IPS-15b (cell line): ENCODE data around the gene PDS5A.

ENCODE experiments used
- H3K27me3 ChIP-seq: one replicate; pipeline ENCODE4 v1.6.1; 2013; ENCODE audit warnings: low read length; ENCODE audit not compliant: control insufficient read depth, insufficient read depth
- H3K36me3 ChIP-seq: one replicate; pipeline ENCODE4 v1.6.1; 2013; ENCODE audit warnings: low read length; ENCODE audit not compliant: control insufficient read depth, insufficient read depth
- H3K4me1 ChIP-seq: one replicate; pipeline ENCODE4 v1.6.1; 2013; ENCODE audit warnings: mild to moderate bottlenecking, low read length; ENCODE audit not compliant: control insufficient read depth, insufficient read depth
- H3K4me3 ChIP-seq: one replicate; pipeline ENCODE4 v1.5.1; 2013; ENCODE audit warnings: low read depth, low read length
- H3K9ac ChIP-seq: one replicate; pipeline ENCODE4 v1.6.1; 2013; ENCODE audit warnings: low read depth, mild to moderate bottlenecking, low read length
- H3K9me3 ChIP-seq: one replicate; pipeline ENCODE4 v1.6.1; 2013; ENCODE audit warnings: mild to moderate bottlenecking, low read length; ENCODE audit not compliant: control insufficient read depth, insufficient read depth

PDS5A gene

GRCh38 chr4:39892988-39893692, 84.6 kb downstream of the PDS5A start:
- no peak overlapping the region for H3K4me3 ChIP-seq
- H3K9me3 ChIP-seq, result no peaks in the 10 kb centered on the region
- H3K36me3 ChIP-seq, result peaks cover 10% of the 10 kb centered on the region
- no peaks in the 10 kb centered on the region for H3K27me3 ChIP-seq
- H3K9ac ChIP-seq, result no peak overlapping the region
- H3K4me1 ChIP-seq, result peaks cover 7% of the 10 kb centered on the region

DNA sequence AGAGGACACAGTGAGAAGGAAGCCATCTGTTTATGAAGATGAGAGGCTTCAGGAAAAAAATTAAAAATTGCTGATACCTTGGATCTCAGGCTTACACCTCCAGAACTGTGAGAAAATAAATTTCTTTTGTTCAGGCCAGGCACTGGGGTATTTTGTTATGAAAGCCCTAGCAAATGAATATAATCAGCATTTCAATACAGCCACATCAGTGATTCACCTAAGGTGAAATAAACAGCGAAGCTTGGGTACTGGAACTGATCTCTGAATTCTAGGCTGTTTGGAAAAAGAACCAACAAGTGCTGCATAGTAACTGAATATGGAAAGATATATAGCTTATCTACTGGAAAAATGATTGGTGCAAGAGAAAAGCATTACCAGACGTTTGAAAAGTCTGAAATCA, 88.5 kb downstream of the PDS5A start:
- H3K4me1 ChIP-seq, result peaks cover 7% of the 10 kb centered on the region
- no peaks in the 10 kb centered on the region for H3K27me3 ChIP-seq
- no peak overlapping the region for H3K4me3 ChIP-seq
- H3K36me3 ChIP-seq, result peaks cover under 1% of the 10 kb centered on the region
- no peaks in the 10 kb centered on the region for H3K9me3 ChIP-seq
- no peak overlapping the region for H3K9ac ChIP-seq

DNA sequence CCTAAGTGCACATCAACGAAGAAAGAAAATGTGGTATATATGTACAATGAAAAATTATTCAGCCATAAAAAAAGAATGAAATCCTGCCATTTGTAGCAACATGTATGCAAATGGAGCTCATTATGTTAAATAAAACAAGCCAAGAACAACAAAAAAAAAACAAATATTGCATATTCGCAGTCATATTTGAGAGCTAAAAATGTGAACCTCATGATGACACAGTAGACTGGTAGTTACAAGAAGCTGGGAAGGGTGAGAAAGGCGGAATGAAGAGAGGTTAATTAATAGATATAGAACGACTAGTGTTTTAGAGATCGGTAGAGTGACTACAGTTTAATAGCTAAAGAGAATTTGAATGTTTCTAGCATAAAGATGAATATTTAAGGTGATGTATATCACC, 89.2 kb downstream of the PDS5A start:
- Histone ChIP-seq H3K36me3 (peaks cover 3% of the 10 kb centered on the region), H3K9me3 (no peaks in the 10 kb centered on the region), H3K9ac (no peak overlapping the region)

DNA sequence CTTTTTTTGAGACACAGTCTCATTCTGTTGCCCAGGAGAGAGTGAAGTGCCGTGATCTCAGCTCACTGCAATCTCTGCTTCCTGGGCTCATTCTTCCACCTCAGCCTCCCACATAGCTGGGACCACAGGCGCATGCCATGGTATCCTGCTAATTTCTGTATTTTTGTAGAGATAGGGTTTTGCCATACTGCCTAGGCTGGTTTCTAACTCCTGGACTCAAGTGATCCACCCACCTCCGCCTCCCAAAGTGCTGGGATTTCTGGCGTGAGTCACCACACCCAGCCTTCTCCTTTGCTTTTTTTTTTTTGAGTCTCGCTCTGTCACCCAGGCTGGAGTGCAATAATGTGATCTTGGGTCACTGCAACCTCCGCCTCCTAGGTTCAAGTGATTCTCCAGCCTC, 94.1 kb downstream of the PDS5A start:
- Histone ChIP-seq H3K27me3 (no peaks in the 10 kb centered on the region), H3K9ac (no peak overlapping the region), H3K36me3 (peaks cover 8% of the 10 kb centered on the region), H3K9me3 (no peaks in the 10 kb centered on the region), H3K4me1 (peaks cover 3% of the 10 kb centered on the region), H3K4me3 (no peak overlapping the region)

More for the DNA sequence above, 89.2 kb downstream of the PDS5A start:
- Histone ChIP-seq H3K4me1 (peaks cover 7% of the 10 kb centered on the region), H3K27me3 (no peaks in the 10 kb centered on the region), H3K4me3 (no peak overlapping the region)

GRCh38 chr4:39881789-39882188, 95.9 kb downstream of the PDS5A start:
- no peaks in the 10 kb centered on the region for H3K27me3 ChIP-seq
- peaks cover 8% of the 10 kb centered on the region for H3K36me3 ChIP-seq
- no peaks in the 10 kb centered on the region for H3K4me1 ChIP-seq
- no peak overlapping the region for H3K9ac ChIP-seq
- H3K9me3 ChIP-seq, result no peaks in the 10 kb centered on the region
- H3K4me3 ChIP-seq, result no peak overlapping the region

- Histone ChIP-seq H3K4me3 (no peak overlapping the region), H3K36me3 (peaks cover 6% of the 10 kb centered on the region), H3K9me3 (no peaks in the 10 kb centered on the region)
Observed at GRCh38 chr4:39877971-39878370, 99.7 kb downstream of the PDS5A start.

DNA sequence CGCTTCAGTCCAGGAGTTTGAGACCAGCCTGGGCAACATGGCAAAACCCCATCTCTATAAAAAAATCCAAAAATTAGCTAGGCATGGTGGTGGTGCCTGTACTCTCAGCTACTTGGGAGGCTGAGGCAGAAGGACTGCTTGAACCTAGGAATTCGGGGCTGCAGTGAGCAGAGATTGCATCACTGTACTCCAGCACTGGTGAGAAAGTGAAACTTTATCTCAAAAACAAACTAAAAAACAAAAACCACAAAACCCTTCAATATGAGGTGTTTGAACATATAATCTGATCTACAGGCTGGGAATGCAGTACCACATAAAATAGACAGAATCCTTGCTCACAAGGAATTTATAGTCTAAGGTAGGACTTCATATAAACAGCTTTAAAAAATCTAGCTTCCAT, 103.9 kb downstream of the PDS5A start:
- no peaks in the 10 kb centered on the region for H3K27me3 ChIP-seq
- H3K4me3 ChIP-seq, result no peak overlapping the region
- no peak overlapping the region for H3K9ac ChIP-seq
- no peaks in the 10 kb centered on the region for H3K9me3 ChIP-seq
- H3K4me1 ChIP-seq, result no peaks in the 10 kb centered on the region
- peaks cover 3% of the 10 kb centered on the region for H3K36me3 ChIP-seq

More at GRCh38 chr4:39877971-39878370, 99.7 kb downstream of the PDS5A start:
- Histone ChIP-seq H3K4me1 (no peaks in the 10 kb centered on the region), H3K27me3 (no peaks in the 10 kb centered on the region), H3K9ac (no peak overlapping the region)

GRCh38 chr4:39865280-39865679, 112.4 kb downstream of the PDS5A start:
- Histone ChIP-seq H3K4me1 (no peaks in the 10 kb centered on the region), H3K9me3 (no peaks in the 10 kb centered on the region), H3K4me3 (no peak overlapping the region), H3K27me3 (no peaks in the 10 kb centered on the region), H3K36me3 (peaks cover 5% of the 10 kb centered on the region), H3K9ac (no peak overlapping the region)

DNA sequence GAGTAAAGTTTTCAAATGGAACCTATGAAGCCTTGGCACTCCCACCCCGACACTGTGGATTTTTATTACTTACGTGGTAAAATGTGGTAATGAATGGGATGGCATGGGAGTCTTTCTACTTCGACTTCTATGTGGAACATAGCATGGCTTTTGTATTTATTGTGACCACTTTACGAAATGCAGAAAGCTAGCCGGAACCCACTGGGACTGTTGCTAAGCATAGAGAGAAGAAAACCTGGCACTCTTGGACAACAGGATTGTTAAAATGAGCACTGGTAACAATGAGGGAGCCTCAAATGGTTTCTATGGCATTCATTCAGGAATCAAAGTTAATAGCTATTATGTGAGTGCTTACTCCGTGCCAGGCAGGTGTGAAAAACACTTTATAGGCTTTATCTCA, 113.3 kb downstream of the PDS5A start:
- Histone ChIP-seq H3K4me3 (no peak overlapping the region), H3K9ac (no peak overlapping the region), H3K9me3 (no peaks in the 10 kb centered on the region), H3K27me3 (no peaks in the 10 kb centered on the region), H3K4me1 (no peaks in the 10 kb centered on the region), H3K36me3 (peaks cover 3% of the 10 kb centered on the region)

GRCh38 chr4:39860804-39861203, 116.9 kb downstream of the PDS5A start:
- no peaks in the 10 kb centered on the region for H3K9me3 ChIP-seq
- H3K27me3 ChIP-seq, result no peaks in the 10 kb centered on the region
- H3K9ac ChIP-seq, result no peak overlapping the region
- peaks cover 5% of the 10 kb centered on the region for H3K36me3 ChIP-seq
- H3K4me3 ChIP-seq, result no peak overlapping the region
- no peaks in the 10 kb centered on the region for H3K4me1 ChIP-seq

DNA sequence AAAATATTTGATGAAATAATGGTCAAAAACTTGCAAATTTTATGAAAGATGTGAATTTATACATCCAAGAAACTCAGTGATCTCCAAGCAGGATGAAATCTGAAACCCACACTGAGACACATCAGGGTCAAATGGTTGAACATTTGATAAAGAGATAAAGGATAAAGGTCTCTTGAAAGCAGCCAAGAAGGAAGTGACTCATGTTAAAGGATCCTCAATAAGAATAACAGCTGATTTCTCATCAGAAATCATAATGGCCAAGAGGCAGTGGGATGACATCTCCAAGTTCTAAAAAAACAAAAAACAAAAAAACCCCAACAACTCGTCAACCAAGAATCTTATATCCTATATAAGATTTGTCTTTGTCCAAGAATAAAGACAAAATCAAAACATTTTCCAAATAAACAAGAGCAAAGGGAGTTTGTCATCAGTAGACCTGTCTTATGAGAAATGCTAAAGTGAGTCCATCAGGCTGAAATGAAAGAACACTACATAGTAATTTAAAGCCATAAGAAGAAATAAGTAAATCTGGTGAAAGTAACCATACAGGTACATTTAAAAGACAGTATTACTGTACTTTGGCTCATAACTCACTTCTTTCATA, 121.7 kb downstream of the PDS5A start:
- peaks cover 2% of the 10 kb centered on the region for H3K36me3 ChIP-seq
- no peaks in the 10 kb centered on the region for H3K9me3 ChIP-seq
- H3K27me3 ChIP-seq, result no peaks in the 10 kb centered on the region
- no peaks in the 10 kb centered on the region for H3K4me1 ChIP-seq
- no peak overlapping the region for H3K4me3 ChIP-seq
- H3K9ac ChIP-seq, result no peak overlapping the region

GRCh38 chr4:39852636-39853035, 125.1 kb downstream of the PDS5A start:
- Histone ChIP-seq H3K27me3 (no peaks in the 10 kb centered on the region), H3K36me3 (peaks cover 4% of the 10 kb centered on the region), H3K4me3 (no peak overlapping the region), H3K9ac (no peak overlapping the region), H3K4me1 (no peaks in the 10 kb centered on the region), H3K9me3 (no peaks in the 10 kb centered on the region)
